PC-9 (cell line): ENCODE data around the gene RARB. TPM values are rescaled to one million over a fixed set of nuclear protein-coding genes. Genes with fewer than 3 reads are reported as not detected.

Experiments
- BruUV-seq: library from RNA; stranded (reverse); fragments of 400-500 nt; replicated peaks from 2 replicates; lab custom pipeline; 2021; lab: Mats Ljungman, UMichigan
- CTCF ChIA-PET: fragments of 300-600 bp; sonication (Branson Sonifier 250); formaldehyde crosslinking; loops from one replicate; lab custom pipeline; 2022; ENCODE audit warnings: antibody characterized with exemption; lab: Charles Lee
- POLR2A ChIA-PET: fragments of 300-600 bp; sonication (Branson Sonifier 250); formaldehyde crosslinking; loops from one replicate; lab custom pipeline; 2022; ENCODE audit warnings: antibody characterized with exemption; ENCODE audit not compliant: unreplicated experiment; lab: Charles Lee
- DNase-seq, 2 experiments: peaks; one replicate each; pipeline versions ENCODE4 v3.0.0 to v3.0.0-alpha.2; 2015 to 2022; ENCODE audit warnings: mixed read lengths in 1 of 2
- H2AFZ ChIP-seq: fragments of 200-600 bp; sonication (generic); 2 replicates; pipeline ENCODE4 v1.8.1; 2017; ENCODE audit warnings: antibody characterized with exemption
- H3F3A ChIP-seq: fragments of 200-600 bp; sonication (generic); 2 replicates; pipeline ENCODE4 v1.8.1; 2017; ENCODE audit warnings: antibody characterized with exemption, mild to moderate bottlenecking, low read depth; ENCODE audit not compliant: insufficient read depth
- H3K27ac ChIP-seq: fragments of 200-600 bp; sonication (generic); 2 replicates; pipeline ENCODE4 v1.6.1; 2016; ENCODE audit warnings: mixed run types
- H3K27me3 ChIP-seq: fragments of 200-600 bp; sonication (generic); 2 replicates; pipeline ENCODE4 v1.6.1; 2016; ENCODE audit warnings: low read depth, mixed run types; ENCODE audit not compliant: insufficient read depth
- H3K36me3 ChIP-seq: fragments of 200-600 bp; sonication (generic); 2 replicates; pipeline ENCODE4 v1.6.1; 2016; ENCODE audit warnings: low read depth, mixed run types
- H3K4me1 ChIP-seq: fragments of 200-600 bp; sonication (generic); replicated peaks from 2 replicates; pipeline ENCODE4 v1.6.1; 2016; ENCODE audit warnings: mixed run types; ENCODE audit not compliant: insufficient read depth
- H3K4me2 ChIP-seq: fragments of 200-600 bp; sonication (generic); 2 replicates; pipeline ENCODE4 v1.6.1; 2017; ENCODE audit warnings: mixed run types
- H3K4me3 ChIP-seq: fragments of 200-600 bp; sonication (generic); 2 replicates; pipeline ENCODE4 v1.6.1; 2016; ENCODE audit warnings: mixed run types
- H3K79me2 ChIP-seq: fragments of 200-600 bp; sonication (generic); 2 replicates; pipeline ENCODE4 v1.6.1; 2017; ENCODE audit warnings: low read depth, mixed run types
- H3K9me2 ChIP-seq: fragments of 200-600 bp; sonication (generic); 2 replicates; pipeline ENCODE4 v1.8.1; 2017; ENCODE audit warnings: mild to moderate bottlenecking; ENCODE audit not compliant: insufficient read depth
- H3K9me3 ChIP-seq: fragments of 200-600 bp; sonication (generic); 2 replicates; pipeline ENCODE4 v1.8.1; 2016; ENCODE audit warnings: low read depth; ENCODE audit not compliant: insufficient read depth
- H4K20me1 ChIP-seq: fragments of 200-600 bp; sonication (generic); 2 replicates; pipeline ENCODE4 v1.8.1; 2017; ENCODE audit not compliant: insufficient read depth
- EZH2 ChIP-seq: fragments of 200-600 bp; sonication (generic); IDR thresholded peaks from 2 replicates; pipeline ENCODE4 v1.8.0; 2017; ENCODE audit warnings: antibody characterized with exemption, low read depth
- intact Hi-C: fragments of 100-400 bp; cut with micrococcal nuclease; formaldehyde crosslinking; loops from one replicate; pipeline ENCODE4 v1.10.0; 2022; ENCODE audit not compliant: unreplicated experiment
- total RNA-seq: library from RNA; stranded (reverse); gene quantifications from 2 replicates; pipeline ENCODE4 v1.2.3, GENCODE V29; 2021
- TF ChIP-seq, protein P1 (sequence below): fragments of 200-600 bp; sonication (generic); conservative IDR thresholded peaks from 2 replicates; pipeline ENCODE4 v1.6.1; 2017; ENCODE audit warnings: mixed run types, antibody characterized with exemption, mild to moderate bottlenecking, moderate library complexity

RARB gene
- total RNA-seq, 1 experiment from 2014 or later: 1.0 TPM

DNA sequence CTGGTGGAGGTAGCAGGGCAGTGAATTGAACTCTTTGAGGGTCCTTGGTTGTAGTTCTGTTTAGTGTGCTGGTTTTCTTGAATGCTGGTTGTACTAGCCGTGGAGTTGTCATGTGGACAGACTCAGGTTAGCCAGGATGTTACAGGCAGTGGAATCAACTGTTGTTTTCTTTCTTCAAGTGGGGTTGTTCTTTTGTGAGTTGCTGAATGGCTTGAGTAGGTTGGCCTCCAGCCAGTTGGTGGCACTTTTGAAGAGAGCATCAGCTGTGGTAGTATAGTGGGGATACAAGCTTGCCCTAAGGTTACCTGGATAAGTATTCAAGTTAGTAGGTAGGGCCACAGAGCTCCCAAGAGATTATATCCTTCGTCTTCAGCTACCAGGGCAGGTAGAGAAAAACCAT, 31.8 kb upstream of the RARB start:
- H3K27me3 ChIP-seq: no peaks in the 10 kb centered on the region
- ChIA-PET CTCF (no interaction called here), POLR2A (no interaction called here)
- no peak overlapping the region for H3K4me3 ChIP-seq
- H3K4me1 ChIP-seq: no peaks in the 10 kb centered on the region
- H3K36me3 ChIP-seq: no peaks in the 10 kb centered on the region
- no peaks in the 10 kb centered on the region for H3K9me2 ChIP-seq
- intact Hi-C loops: no loop called here
- no peak overlapping the region for H3K4me2 ChIP-seq
- H4K20me1 ChIP-seq: no peaks in the 10 kb centered on the region
- no TSS peak for BruUV-seq
- no peaks in the 10 kb centered on the region for H3K79me2 ChIP-seq
- TF ChIP-seq, protein P1, sequence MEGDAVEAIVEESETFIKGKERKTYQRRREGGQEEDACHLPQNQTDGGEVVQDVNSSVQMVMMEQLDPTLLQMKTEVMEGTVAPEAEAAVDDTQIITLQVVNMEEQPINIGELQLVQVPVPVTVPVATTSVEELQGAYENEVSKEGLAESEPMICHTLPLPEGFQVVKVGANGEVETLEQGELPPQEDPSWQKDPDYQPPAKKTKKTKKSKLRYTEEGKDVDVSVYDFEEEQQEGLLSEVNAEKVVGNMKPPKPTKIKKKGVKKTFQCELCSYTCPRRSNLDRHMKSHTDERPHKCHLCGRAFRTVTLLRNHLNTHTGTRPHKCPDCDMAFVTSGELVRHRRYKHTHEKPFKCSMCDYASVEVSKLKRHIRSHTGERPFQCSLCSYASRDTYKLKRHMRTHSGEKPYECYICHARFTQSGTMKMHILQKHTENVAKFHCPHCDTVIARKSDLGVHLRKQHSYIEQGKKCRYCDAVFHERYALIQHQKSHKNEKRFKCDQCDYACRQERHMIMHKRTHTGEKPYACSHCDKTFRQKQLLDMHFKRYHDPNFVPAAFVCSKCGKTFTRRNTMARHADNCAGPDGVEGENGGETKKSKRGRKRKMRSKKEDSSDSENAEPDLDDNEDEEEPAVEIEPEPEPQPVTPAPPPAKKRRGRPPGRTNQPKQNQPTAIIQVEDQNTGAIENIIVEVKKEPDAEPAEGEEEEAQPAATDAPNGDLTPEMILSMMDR: no peak
- TF ChIP-seq EZH2: no peak
- no peak overlapping the region for H2AFZ ChIP-seq
- no peak overlapping the region for H3K27ac ChIP-seq
- no peaks in the 10 kb centered on the region for H3F3A ChIP-seq
- no peaks in the 10 kb centered on the region for H3K9me3 ChIP-seq
- DNase-seq: no peak

DNA sequence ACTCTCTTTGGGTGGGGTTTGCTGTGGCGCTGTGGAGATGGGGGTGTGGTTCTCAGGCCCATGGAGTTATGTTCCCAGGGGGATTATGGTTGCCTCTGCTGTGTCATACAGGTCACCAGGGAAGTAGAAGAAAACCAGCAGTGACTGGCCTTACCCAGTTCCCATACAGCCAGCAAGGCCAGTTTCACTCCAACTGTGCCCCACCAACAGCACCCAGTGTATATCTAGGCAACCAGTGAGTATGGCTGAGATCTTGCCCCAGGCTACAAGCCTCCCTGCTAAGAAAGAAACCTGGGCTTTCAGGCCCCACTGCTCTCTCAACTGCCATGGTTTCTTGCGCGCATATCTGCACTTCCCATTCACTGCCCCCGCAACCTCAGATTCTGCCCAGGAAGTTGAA, 31.4 kb upstream of the RARB start:
- intact Hi-C loops: no loop called here
- H3K4me1 ChIP-seq: no peaks in the 10 kb centered on the region
- H3K27ac ChIP-seq: no peak overlapping the region
- CTCF ChIA-PET: no interaction called here
- no TSS peak for BruUV-seq
- peak; percentile 19 to 35 for DNase-seq
- TF ChIP-seq EZH2: no peak
- TF ChIP-seq, protein P1: no peak
- H3K4me3 ChIP-seq: no peak overlapping the region
- no peak overlapping the region for H3K4me2 ChIP-seq
- H2AFZ ChIP-seq: no peak overlapping the region
- POLR2A ChIA-PET: no interaction called here
- H3K9me3 ChIP-seq: no peaks in the 10 kb centered on the region
- H3K9me2 ChIP-seq: no peaks in the 10 kb centered on the region
- no peaks in the 10 kb centered on the region for H3K79me2 ChIP-seq
- H3K36me3 ChIP-seq: no peaks in the 10 kb centered on the region
- H3K27me3 ChIP-seq: no peaks in the 10 kb centered on the region
- H3F3A ChIP-seq: no peaks in the 10 kb centered on the region
- H4K20me1 ChIP-seq: no peaks in the 10 kb centered on the region

- POLR2A ChIA-PET: no interaction called here
- Histone ChIP-seq H3K9me2 (no peaks in the 10 kb centered on the region), H3K79me2 (no peaks in the 10 kb centered on the region), H3K9me3 (no peaks in the 10 kb centered on the region), H3K36me3 (no peaks in the 10 kb centered on the region), H3K4me1 (no peaks in the 10 kb centered on the region), H3F3A (no peaks in the 10 kb centered on the region), H4K20me1 (no peaks in the 10 kb centered on the region), H3K4me2 (no peak overlapping the region), H2AFZ (no peak overlapping the region), H3K27ac (no peak overlapping the region), H3K4me3 (no peak overlapping the region), H3K27me3 (no peaks in the 10 kb centered on the region)
- intact Hi-C loops: no loop called here
- DNase-seq: no peak
- TF ChIP-seq EZH2: no peak
- TF ChIP-seq, protein P1: no peak
- no TSS peak for BruUV-seq
- CTCF ChIA-PET: no interaction called here
These were observed 30.9 kb upstream of the RARB start for GRCh38 chr3:25397150-25397549.
